Lung (tissue), 5 donors: Measurements from ENCODE around the gene ZYG11B. TPM values are rescaled to one million over a fixed set of nuclear protein-coding genes. Genes with fewer than 3 reads are reported as not detected.

Source experiments
- polyA plus RNA-seq, 2 donors: library from polyadenylated mRNA; stranded (reverse); fragments of 200-250 nt; gene quantifications; one replicate each; pipeline ENCODE4 v1.2.1, GENCODE V29; 2013
- small RNA-seq: library from RNA; depleted of rRNA; stranded (forward); fragments of <200 nt; gene quantifications from one replicate; pipeline ENCODE3, GENCODE V24; 2014; ENCODE audit warnings: low replicate concordance
- total RNA-seq, 2 donors: library from RNA; depleted of rRNA in 1 of 2; stranded (reverse); fragments of >200 nt in 1 of 2; gene quantifications; one replicate each; pipeline ENCODE4 v1.2.1, GENCODE V29; 2014 to 2021
- donor health status: Bipolar disorder and iron deficiency.
- donor health status: healthy.
- donor health status: DM: yes; HTN: yes; CAD: no.

Gene ZYG11B
- total and polyA plus RNA-seq, 4 donors: 5.7 to 39.0 (median 16.8) TPM

Small RNA genes lying within 50 kb of the gene (small RNA-seq; reads per million reads assigned to genes)
- not detected for gene RN7SL62P
- 0.25 reads per million, percentile 23 among the genes with 10 or more reads in this experiment for gene RNU2-30P
- not detected for gene RNU6-969P

Other genes with a start within 250 kb of the ZYG11B start
- 100 to 1,000 TPM in 1 of 2 donors, 10 to 100 TPM in 1; 37.2 to 142 TPM for gene TUT4, start 173.4 kb upstream of the ZYG11B start, total RNA-seq
- 10 to 100 TPM; 16.4 to 19.9 TPM for gene TUT4, start 173.4 kb upstream of the ZYG11B start, polyA plus RNA-seq
- 10 to 100 TPM in 1 of 2 donors, 1 to 10 TPM in 1; 7.3 to 61.4 TPM for gene GPX7, start 124.1 kb upstream of the ZYG11B start, total RNA-seq
- 10 to 100 TPM; 11.5 to 12.7 TPM for gene GPX7, start 124.1 kb upstream of the ZYG11B start, polyA plus RNA-seq
- 1 to 10 TPM; 1.7 to 2.2 TPM for gene SHISAL2A, start 93.3 kb upstream of the ZYG11B start, total RNA-seq
- gene SHISAL2A, start 93.3 kb upstream of the ZYG11B start, polyA plus RNA-seq: 1 to 10 TPM in 1 of 2 donors, under 1 TPM in 1; 0.79 to 2.6 TPM
- 10 to 100 TPM in 1 of 2 donors, 1 to 10 TPM in 1; 4.8 to 20.4 TPM for gene COA7, start 28.1 kb upstream of the ZYG11B start, total RNA-seq
- 10 to 100 TPM in 1 of 2 donors, 1 to 10 TPM in 1; 4.9 to 12.1 TPM for gene COA7, start 28.1 kb upstream of the ZYG11B start, polyA plus RNA-seq
- under 1 TPM; 0.15 to 0.20 TPM for gene ZYG11A, start 116.3 kb downstream of the ZYG11B start, total RNA-seq
- under 1 TPM in 1 of 2 donors, not detected in 1; 0.01 TPM for gene ZYG11A, start 116.3 kb downstream of the ZYG11B start, polyA plus RNA-seq
- 10 to 100 TPM; 81.3 to 98.8 TPM for gene ECHDC2, start 195.3 kb downstream of the ZYG11B start, total RNA-seq
- 10 to 100 TPM; 26.5 to 93.5 TPM for gene ECHDC2, start 195.3 kb downstream of the ZYG11B start, polyA plus RNA-seq
- 100 to 1,000 TPM; 125 to 130 TPM for gene SCP2, start 200.8 kb downstream of the ZYG11B start, total RNA-seq
- 100 to 1,000 TPM in 1 of 2 donors, 10 to 100 TPM in 1; 85.6 to 157 TPM for gene SCP2, start 200.8 kb downstream of the ZYG11B start, polyA plus RNA-seq